Measurements from ENCODE around the gene RPS3A. TPM values are rescaled to one million over a fixed set of nuclear protein-coding genes. Genes with fewer than 3 reads are reported as not detected.

Gene RPS3A
- total and polyA plus RNA-seq, 2 experiments from 2014 or later, result 872 to 2,319 TPM

GRCh38 chr4:151150821-151151580 is 51.6 kb downstream of the RPS3A start:
- DNase-seq (ENCODE audit: low read depth in 1 of 2, low spot score in 1 of 2), result no peak
- TF ChIP-seq, protein P1, sequence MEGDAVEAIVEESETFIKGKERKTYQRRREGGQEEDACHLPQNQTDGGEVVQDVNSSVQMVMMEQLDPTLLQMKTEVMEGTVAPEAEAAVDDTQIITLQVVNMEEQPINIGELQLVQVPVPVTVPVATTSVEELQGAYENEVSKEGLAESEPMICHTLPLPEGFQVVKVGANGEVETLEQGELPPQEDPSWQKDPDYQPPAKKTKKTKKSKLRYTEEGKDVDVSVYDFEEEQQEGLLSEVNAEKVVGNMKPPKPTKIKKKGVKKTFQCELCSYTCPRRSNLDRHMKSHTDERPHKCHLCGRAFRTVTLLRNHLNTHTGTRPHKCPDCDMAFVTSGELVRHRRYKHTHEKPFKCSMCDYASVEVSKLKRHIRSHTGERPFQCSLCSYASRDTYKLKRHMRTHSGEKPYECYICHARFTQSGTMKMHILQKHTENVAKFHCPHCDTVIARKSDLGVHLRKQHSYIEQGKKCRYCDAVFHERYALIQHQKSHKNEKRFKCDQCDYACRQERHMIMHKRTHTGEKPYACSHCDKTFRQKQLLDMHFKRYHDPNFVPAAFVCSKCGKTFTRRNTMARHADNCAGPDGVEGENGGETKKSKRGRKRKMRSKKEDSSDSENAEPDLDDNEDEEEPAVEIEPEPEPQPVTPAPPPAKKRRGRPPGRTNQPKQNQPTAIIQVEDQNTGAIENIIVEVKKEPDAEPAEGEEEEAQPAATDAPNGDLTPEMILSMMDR (IDR thresholded peaks at IDR 0.05; ENCODE audit: low read depth, low read length), result no peak
- no peaks in the 10 kb centered on the region for H3K4me1 ChIP-seq (ENCODE audit: low read depth)
- no peak overlapping the region for H3K4me3 ChIP-seq
- no peaks in the 10 kb centered on the region for H3K9me3 ChIP-seq (ENCODE audit: low read depth)
- H3K36me3 ChIP-seq, result peaks cover 4% of the 10 kb centered on the region
- no peaks in the 10 kb centered on the region for H3K27me3 ChIP-seq
- H3K27ac ChIP-seq, result no peak overlapping the region

GRCh38 chr4:151152028-151152427 is 52.6 kb downstream of the RPS3A start:
- H3K4me1 ChIP-seq (ENCODE audit: low read depth), result no peaks in the 10 kb centered on the region
- H3K27me3 ChIP-seq, result no peaks in the 10 kb centered on the region
- TF ChIP-seq, protein P1 (IDR thresholded peaks at IDR 0.05; ENCODE audit: low read depth, low read length), result no peak
- no peaks in the 10 kb centered on the region for H3K9me3 ChIP-seq (ENCODE audit: low read depth)
- DNase-seq (ENCODE audit: low read depth in 1 of 2, low spot score in 1 of 2), result peak in 1 of 2 donors; percentile 69
- no peak overlapping the region for H3K27ac ChIP-seq
- peaks cover 4% of the 10 kb centered on the region for H3K36me3 ChIP-seq
- H3K4me3 ChIP-seq, result no peak overlapping the region

- no peak for DNase-seq (ENCODE audit: low read depth in 1 of 2, low spot score in 1 of 2)
- H3K27me3 ChIP-seq, result no peaks in the 10 kb centered on the region
- H3K4me1 ChIP-seq (ENCODE audit: low read depth), result no peaks in the 10 kb centered on the region
- TF ChIP-seq, protein P1 (IDR thresholded peaks at IDR 0.05; ENCODE audit: low read depth, low read length), result no peak
- no peaks in the 10 kb centered on the region for H3K36me3 ChIP-seq
- H3K27ac ChIP-seq, result no peak overlapping the region
- H3K4me3 ChIP-seq, result no peak overlapping the region
- no peaks in the 10 kb centered on the region for H3K9me3 ChIP-seq (ENCODE audit: low read depth)
Measured at GRCh38 chr4:151153585-151153984, 54.2 kb downstream of the RPS3A start.

Other genes with a start within 250 kb of the RPS3A start
- 42.1 and 58.8 TPM in 2 replicates for gene LRBA, start 84.3 kb upstream of the RPS3A start, total RNA-seq
- 17.7 and 21.3 TPM in 2 replicates for gene LRBA, start 84.3 kb upstream of the RPS3A start, polyA plus RNA-seq
- gene PRSS48, start 177.5 kb downstream of the RPS3A start, total RNA-seq, result not detected in 2 replicates
- not detected in 2 replicates for gene PRSS48, start 177.5 kb downstream of the RPS3A start, polyA plus RNA-seq
- gene SH3D19, start 226.0 kb downstream of the RPS3A start, total RNA-seq, result 17.0 and 18.3 TPM in 2 replicates
- gene SH3D19, start 226.0 kb downstream of the RPS3A start, polyA plus RNA-seq, result 11.3 and 16.2 TPM in 2 replicates

All from cardiac muscle cell (in vitro differentiated cells and primary cell).